HG03469 (cell line): ENCODE data around the gene DNM1L.
"Not testable (repeated sequence)": the region's sequence is repeated elsewhere in the genome, so short reads cannot be mapped to it uniquely, and the experiment has no call there.

Experiments
- ATAC-seq: cut with Tn5 transposase; IDR thresholded peaks from one replicate; pipeline ENCODE4 v1.9.1; 2021; ENCODE audit warnings: mild to moderate bottlenecking, moderate library complexity, moderate number of reproducible peaks; ENCODE audit not compliant: unreplicated experiment

DNM1L gene

DNA sequence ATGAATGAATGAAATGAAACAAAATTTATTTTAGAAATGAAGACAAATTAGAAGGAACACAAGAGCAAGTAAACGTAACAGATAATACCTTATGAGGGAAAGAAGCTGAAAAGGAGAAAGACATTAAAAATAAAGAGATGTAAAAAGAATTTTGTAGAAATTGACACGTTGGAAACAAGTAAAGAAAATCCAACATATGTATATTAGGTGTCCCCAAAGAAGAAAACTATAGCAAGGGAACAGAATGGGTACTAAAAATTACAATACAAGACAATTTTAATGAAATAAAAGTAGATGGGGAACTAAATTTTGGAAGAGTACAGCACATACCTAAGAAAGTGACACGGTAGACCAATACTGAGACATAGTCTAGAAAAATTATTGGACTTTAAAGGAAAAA lies 16.7 kb downstream of the DNM1L start:
- ATAC-seq: no peak

DNA sequence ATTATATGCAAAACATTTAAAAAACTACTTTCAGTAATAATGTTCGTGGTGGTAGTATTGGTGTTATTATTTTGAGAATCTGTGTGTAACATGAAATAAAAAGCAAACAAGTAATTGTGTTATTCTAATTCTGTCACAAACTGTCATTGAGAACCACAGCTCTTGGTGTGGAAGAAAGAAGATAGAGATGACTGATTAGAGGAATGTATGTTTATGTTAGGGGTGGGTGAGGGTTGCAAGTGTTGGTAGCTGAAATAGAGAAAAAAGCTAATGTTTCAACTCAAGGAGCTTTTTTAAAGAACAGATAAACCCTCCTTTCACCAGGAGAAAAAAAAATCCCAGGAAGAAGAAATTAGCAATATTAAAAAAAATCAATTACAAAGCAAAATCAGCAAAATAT lies 18.3 kb downstream of the DNM1L start:
- ATAC-seq: no peak

DNA sequence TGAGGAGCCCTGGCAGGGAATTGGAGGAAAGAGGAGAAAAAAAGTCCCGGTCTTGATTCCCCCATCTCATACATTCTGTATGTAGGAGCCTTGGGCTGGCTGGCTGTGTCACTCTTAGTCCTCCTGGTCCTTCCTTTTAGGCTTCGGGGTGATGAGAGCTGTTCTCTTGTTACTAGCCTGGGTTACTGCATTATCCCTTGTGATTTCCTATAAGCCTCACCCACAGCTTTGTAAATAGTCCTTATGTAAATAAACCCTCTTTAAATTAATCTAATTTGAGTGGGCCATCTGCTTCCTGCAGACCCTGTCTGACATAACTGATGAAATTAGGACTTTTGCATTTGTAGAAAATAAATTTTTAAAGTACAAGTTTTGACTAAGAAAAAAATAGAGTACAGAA lies 19.2 kb downstream of the DNM1L start:
- ATAC-seq: no peak

- not testable (repeated sequence) for ATAC-seq
These were observed 20.3 kb downstream of the DNM1L start for GRCh38 chr12:32699437-32699836.

- no peak for ATAC-seq
These were observed 23.4 kb downstream of the DNM1L start for GRCh38 chr12:32702473-32702872.

DNA sequence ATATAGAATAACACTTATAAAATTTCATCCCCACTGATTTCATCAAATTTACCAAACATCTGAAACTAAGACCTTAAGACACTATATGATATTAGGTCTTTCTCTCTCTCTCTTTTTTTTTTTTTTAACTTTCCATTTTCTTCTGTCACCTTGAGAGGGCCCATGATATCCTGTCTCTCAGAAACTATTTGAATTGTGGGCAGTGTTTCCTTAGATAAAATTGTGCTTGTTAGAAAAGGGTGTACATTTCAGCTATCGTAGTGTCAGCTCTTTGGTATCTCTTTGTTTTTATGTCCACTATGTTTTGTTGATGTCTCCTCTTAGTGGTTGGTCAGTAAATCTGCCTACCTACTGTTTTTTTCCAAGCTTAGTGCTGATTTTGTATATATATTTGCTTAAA lies 23.8 kb downstream of the DNM1L start:
- no peak for ATAC-seq

DNA sequence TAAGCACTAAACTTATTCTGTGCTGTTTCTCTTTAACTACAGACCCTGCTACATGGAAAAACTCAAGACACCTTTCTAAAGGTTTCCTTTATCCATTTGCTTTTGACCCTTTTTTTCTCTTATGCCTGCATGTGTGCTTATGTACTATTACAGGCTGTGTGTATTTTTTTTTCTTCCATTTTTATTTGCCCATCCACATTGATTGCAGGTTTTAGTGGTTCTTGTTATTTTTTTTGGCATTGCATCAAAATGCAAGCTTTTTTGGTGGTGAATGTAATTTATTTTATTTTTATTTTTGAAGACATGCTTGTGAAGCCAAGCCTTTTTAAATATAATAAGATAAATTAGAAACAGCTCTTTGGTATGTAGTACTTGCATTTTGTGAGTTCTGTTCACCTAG lies 26.7 kb downstream of the DNM1L start:
- no peak for ATAC-seq

DNA sequence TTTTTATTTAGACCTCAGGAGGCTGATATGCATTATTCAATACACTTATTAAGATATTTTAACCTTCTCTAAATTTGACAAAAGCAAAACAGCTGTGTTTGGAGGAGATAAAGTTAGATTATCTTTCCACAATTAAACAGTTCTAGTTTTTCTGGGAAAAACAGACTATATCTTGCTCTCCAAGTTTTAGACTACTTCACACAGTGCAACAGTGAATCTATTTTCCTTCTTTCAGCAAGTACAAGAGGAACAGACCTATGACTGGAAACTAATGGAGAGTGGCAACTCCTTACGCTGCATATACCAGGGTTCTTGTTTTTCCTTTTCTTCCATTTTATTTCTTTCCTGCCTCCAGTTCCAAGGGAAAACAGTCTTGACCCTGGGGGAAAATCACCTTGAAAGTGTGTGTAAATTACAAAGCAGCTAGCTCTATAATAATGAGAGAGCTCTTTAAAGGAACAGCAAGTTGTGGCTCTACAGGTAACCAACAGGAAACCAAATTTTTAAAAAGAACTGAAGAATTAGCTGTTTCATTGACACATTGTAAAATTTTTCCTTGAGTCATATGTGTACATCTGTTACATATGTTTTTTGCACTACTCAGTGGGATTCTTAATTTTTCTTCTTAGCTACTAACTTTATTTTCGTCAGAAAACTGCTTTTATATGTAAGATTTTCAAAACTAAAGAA lies 27.4 kb downstream of the DNM1L start:
- ATAC-seq: no peak

- ATAC-seq: no peak
These were observed 29.8 kb downstream of the DNM1L start for GRCh38 chr12:32708926-32709325.

DNA sequence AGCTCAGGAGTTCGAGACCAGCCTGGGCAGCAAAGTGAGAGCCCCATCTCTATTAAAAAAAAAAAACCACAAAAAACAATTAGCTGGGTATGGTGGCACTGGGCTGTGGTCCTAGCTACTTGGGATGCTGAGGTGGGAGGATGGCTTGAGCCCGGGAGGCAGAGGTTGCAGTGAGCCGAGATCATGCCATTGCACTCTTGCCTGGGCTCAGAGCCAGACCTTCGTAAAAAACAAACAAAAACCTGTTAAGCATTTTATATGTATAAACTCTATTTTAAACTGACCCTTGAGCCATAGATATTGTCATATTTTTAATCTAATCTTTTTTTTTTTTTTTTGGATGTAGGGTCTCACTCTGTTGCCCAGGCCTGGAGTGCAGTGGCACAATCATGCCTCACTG lies 35.7 kb downstream of the DNM1L start:
- no peak for ATAC-seq

GRCh38 chr12:32718926-32719325 lies 39.8 kb downstream of the DNM1L start:
- ATAC-seq: no peak

DNA sequence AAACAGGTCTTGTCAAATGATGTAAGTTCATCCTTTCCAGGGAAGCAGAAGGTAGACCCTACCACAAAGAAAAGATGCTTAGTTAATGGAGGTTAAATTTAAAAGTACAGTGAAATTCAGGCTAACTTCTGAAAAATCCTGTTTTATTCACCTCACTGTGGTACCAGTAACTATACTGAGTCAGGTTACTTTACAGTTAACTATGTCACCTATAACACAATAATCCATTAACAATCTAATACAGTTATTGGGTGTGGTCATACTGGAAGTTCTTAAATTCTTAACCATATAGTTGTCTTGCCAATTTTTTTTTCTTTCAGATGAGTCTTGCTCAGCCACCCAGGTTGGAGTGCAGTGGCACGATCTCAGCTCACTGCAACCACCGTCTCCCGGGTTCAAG lies 46.2 kb downstream of the DNM1L start:
- not testable (repeated sequence) for ATAC-seq

DNA sequence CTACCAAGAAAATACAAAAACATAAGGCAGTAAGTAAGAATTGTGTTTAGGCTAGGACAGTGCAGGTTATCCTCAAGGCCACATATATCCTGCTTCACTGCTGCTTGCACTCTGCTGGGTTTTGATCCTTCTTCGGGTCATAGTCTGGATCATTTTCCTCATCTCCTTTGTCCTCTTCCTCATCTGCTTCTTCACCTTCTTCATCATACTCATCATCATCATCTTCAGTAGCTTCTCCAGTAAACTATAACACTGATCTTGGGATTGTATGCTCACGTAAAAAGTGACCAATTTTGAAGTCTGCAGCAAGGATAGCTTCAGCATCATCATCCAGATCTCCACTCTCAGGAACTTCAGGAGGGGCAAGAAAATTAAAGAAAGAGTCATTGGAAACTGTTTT lies 47.2 kb downstream of the DNM1L start:
- no peak for ATAC-seq

DNA sequence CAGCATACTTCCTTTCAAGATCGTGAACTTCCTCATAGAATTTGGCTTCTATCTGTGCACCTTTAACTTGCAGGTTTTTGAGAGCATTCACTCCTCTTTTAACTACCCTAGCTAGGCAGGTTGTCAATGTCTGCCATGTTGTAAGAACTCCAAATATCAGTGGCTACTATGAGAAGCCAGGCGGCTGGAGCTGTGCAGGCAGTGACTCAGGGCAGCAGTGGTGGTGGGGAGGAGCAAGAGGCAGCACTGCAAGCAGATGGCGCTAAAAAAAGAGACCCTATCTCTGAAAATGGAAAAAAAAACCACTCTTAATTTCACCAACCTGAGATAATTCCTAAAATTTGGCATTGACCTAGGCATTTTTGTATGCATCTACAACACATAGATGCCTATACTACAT lies 48.1 kb downstream of the DNM1L start:
- ATAC-seq: no peak

GRCh38 chr12:32734952-32735351 lies 55.9 kb downstream of the DNM1L start:
- no peak for ATAC-seq

- no peak for ATAC-seq
These were observed 57.3 kb downstream of the DNM1L start for GRCh38 chr12:32736445-32736844.

- no peak for ATAC-seq
These were observed 58.6 kb downstream of the DNM1L start for GRCh38 chr12:32737715-32738114.

GRCh38 chr12:32739279-32739678 lies 60.2 kb downstream of the DNM1L start:
- ATAC-seq: no peak

GRCh38 chr12:32742133-32742532 lies 63.0 kb downstream of the DNM1L start:
- ATAC-seq: no peak

DNA sequence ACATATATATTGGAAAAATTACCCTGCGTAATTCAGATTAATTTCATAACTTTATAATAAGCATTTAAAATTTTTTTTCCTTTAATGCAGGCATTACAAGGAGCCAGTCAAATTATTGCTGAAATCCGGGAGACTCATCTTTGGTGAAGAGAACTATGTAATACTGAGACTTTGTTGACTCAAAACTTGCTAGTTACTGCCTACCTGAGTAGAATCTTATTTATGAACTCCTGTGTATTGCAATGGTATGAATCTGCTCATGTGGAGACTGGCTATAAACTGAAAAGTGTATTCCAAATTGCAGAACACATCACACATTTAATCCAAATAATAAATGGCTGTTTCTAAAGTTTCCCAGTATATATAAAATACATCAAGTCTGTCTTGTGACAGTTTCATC lies 64.2 kb downstream of the DNM1L start:
- no peak for ATAC-seq

- no peak for ATAC-seq
These were observed 74.5 kb downstream of the DNM1L start for GRCh38 chr12:32753605-32754004.

DNA sequence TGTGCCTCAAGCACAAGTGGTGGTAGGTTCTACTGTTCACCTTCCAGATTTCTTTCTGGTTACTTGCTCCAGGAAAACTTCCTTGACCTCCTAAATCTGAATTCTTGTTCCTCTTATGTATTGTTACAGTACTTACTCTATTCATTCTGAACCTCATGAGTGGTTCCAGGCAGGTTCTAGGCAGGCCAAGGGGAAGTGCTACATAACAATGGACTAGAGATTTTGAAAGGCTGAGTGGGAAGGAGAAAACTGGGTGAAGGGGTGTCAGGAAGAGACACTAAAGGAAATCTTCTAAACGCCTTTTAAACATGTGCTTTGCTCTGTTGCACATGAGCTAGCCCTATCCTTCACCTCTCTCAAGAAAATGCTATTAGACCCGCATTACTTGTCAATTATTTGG lies 75.0 kb downstream of the DNM1L start:
- no peak for ATAC-seq

- ATAC-seq: peak; percentile 43
These were observed 76.1 kb downstream of the DNM1L start for GRCh38 chr12:32755051-32755653.
